ENCODE data around the gene LSR. TPM values are rescaled to one million over a fixed set of nuclear protein-coding genes. Genes with fewer than 3 reads are reported as not detected.

LSR gene
- total RNA-seq, 1 donor from 2014 or later, result 0.99 TPM

GRCh38 chr19:35205733-35206323 lies 43.0 kb upstream of the LSR start:
- Mint-ChIP-seq H3K4me1 (ENCODE audit: low read depth) (no peaks in the 10 kb centered on the region), H3K9me3 (ENCODE audit: low read depth) (no peaks in the 10 kb centered on the region), H3K36me3 (ENCODE audit: low read depth) (no peaks in the 10 kb centered on the region), H3K27me3 (ENCODE audit: low read depth) (peaks cover 8% of the 10 kb centered on the region), H3K27ac (ENCODE audit: unreplicated experiment) (no peak overlapping the region), H3K4me3 (ENCODE audit: unreplicated experiment) (no peak overlapping the region)
- no peak for TF ChIP-seq CTCF (IDR thresholded peaks at IDR 0.05)
- no peak for DNase-seq (ENCODE audit: low spot score)

- Mint-ChIP-seq H3K27ac (ENCODE audit: unreplicated experiment) (no peak overlapping the region), H3K36me3 (ENCODE audit: low read depth) (no peaks in the 10 kb centered on the region), H3K4me1 (ENCODE audit: low read depth) (no peaks in the 10 kb centered on the region), H3K4me3 (ENCODE audit: unreplicated experiment) (no peak overlapping the region), H3K27me3 (ENCODE audit: low read depth) (peaks cover 7% of the 10 kb centered on the region), H3K9me3 (ENCODE audit: low read depth) (no peaks in the 10 kb centered on the region)
- DNase-seq (ENCODE audit: low spot score), result no peak
- no peak for TF ChIP-seq CTCF (IDR thresholded peaks at IDR 0.05)
These were observed 42.4 kb upstream of the LSR start for GRCh38 chr19:35206379-35206778.

- Mint-ChIP-seq H3K27ac (ENCODE audit: unreplicated experiment) (no peak overlapping the region), H3K4me1 (ENCODE audit: low read depth) (no peaks in the 10 kb centered on the region), H3K36me3 (ENCODE audit: low read depth) (no peaks in the 10 kb centered on the region), H3K9me3 (ENCODE audit: low read depth) (no peaks in the 10 kb centered on the region), H3K27me3 (ENCODE audit: low read depth) (peaks cover 6% of the 10 kb centered on the region), H3K4me3 (ENCODE audit: unreplicated experiment) (no peak overlapping the region)
- TF ChIP-seq CTCF (IDR thresholded peaks at IDR 0.05), result no peak
- no peak for DNase-seq (ENCODE audit: low spot score)
These were observed 41.9 kb upstream of the LSR start for GRCh38 chr19:35206855-35207254.

- Mint-ChIP-seq H3K4me1 (ENCODE audit: low read depth) (no peaks in the 10 kb centered on the region), H3K36me3 (ENCODE audit: low read depth) (no peaks in the 10 kb centered on the region), H3K27ac (ENCODE audit: unreplicated experiment) (no peak overlapping the region), H3K4me3 (ENCODE audit: unreplicated experiment) (no peak overlapping the region), H3K27me3 (ENCODE audit: low read depth) (peaks cover 6% of the 10 kb centered on the region), H3K9me3 (ENCODE audit: low read depth) (no peaks in the 10 kb centered on the region)
- TF ChIP-seq CTCF (IDR thresholded peaks at IDR 0.05), result no peak
- no peak for DNase-seq (ENCODE audit: low spot score)
These were observed 41.4 kb upstream of the LSR start for GRCh38 chr19:35207391-35207871.

GRCh38 chr19:35208121-35208520 lies 40.7 kb upstream of the LSR start:
- no peak for TF ChIP-seq CTCF (IDR thresholded peaks at IDR 0.05)
- Mint-ChIP-seq H3K9me3 (ENCODE audit: low read depth) (no peaks in the 10 kb centered on the region), H3K27ac (ENCODE audit: unreplicated experiment) (no peak overlapping the region), H3K27me3 (ENCODE audit: low read depth) (peaks cover 6% of the 10 kb centered on the region), H3K36me3 (ENCODE audit: low read depth) (no peaks in the 10 kb centered on the region), H3K4me3 (ENCODE audit: unreplicated experiment) (no peak overlapping the region), H3K4me1 (ENCODE audit: low read depth) (no peaks in the 10 kb centered on the region)
- DNase-seq (ENCODE audit: low spot score), result no peak
